Measurements from ENCODE around the gene TGFA.

Gene TGFA

DNA sequence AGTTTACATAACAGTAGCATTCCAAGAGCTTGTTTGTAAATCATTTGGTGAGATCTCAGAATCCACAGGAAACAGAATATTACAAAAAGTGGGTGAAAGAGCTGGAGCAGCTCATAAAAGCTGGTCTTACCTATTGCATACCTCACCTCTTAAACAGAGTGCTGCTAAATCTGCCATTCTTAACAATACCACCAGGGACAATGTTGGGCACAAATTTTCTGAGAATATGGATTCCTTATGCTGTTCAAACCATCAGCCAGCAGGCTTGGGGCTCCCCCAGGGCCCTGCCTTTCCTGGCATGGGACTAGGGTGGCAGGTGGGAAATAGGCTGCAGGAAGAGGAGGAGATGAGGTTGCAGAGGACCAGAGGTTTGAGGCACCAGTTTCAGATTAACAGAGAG, 55.6 kb downstream of the TGFA start:
- no peaks in the 10 kb centered on the region for H3F3A ChIP-seq (ENCODE audit: insufficient read depth, low read length)
- no peaks in the 10 kb centered on the region for H3K79me2 ChIP-seq (ENCODE audit: insufficient read depth, low read length)
- TF ChIP-seq, protein P1, sequence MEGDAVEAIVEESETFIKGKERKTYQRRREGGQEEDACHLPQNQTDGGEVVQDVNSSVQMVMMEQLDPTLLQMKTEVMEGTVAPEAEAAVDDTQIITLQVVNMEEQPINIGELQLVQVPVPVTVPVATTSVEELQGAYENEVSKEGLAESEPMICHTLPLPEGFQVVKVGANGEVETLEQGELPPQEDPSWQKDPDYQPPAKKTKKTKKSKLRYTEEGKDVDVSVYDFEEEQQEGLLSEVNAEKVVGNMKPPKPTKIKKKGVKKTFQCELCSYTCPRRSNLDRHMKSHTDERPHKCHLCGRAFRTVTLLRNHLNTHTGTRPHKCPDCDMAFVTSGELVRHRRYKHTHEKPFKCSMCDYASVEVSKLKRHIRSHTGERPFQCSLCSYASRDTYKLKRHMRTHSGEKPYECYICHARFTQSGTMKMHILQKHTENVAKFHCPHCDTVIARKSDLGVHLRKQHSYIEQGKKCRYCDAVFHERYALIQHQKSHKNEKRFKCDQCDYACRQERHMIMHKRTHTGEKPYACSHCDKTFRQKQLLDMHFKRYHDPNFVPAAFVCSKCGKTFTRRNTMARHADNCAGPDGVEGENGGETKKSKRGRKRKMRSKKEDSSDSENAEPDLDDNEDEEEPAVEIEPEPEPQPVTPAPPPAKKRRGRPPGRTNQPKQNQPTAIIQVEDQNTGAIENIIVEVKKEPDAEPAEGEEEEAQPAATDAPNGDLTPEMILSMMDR (IDR thresholded peaks at IDR 0.05; ENCODE audit: low read length) = no peak
- TF ChIP-seq EZH2 (IDR thresholded peaks at IDR 0.05; ENCODE audit: borderline replicate concordance, low read length) = no peak
- no peaks in the 10 kb centered on the region for H3K27me3 ChIP-seq (ENCODE audit: insufficient read depth, low read length)
- H3K4me3 ChIP-seq (ENCODE audit: low read depth, low read length, poor library complexity, severe bottlenecking) = no peak overlapping the region
- H3K36me3 ChIP-seq (ENCODE audit: insufficient read depth, low read length) = no peaks in the 10 kb centered on the region
- no peak overlapping the region for H2AFZ ChIP-seq (ENCODE audit: low read length)
- H3K9ac ChIP-seq (ENCODE audit: low read length) = no peak overlapping the region
- H3K9me3 ChIP-seq (ENCODE audit: low read length) = no peaks in the 10 kb centered on the region
- no peaks in the 10 kb centered on the region for H3K9me2 ChIP-seq (ENCODE audit: low read depth, low read length)
- no peaks in the 10 kb centered on the region for H4K20me1 ChIP-seq (ENCODE audit: insufficient read depth, low read length)
- H3K4me1 ChIP-seq (ENCODE audit: insufficient read depth, low read length, severe bottlenecking) = no peaks in the 10 kb centered on the region
- H3K4me2 ChIP-seq (ENCODE audit: low read length) = no peak overlapping the region
- no peak overlapping the region for H3K27ac ChIP-seq (ENCODE audit: low read depth, low read length, poor library complexity, severe bottlenecking)

DNA sequence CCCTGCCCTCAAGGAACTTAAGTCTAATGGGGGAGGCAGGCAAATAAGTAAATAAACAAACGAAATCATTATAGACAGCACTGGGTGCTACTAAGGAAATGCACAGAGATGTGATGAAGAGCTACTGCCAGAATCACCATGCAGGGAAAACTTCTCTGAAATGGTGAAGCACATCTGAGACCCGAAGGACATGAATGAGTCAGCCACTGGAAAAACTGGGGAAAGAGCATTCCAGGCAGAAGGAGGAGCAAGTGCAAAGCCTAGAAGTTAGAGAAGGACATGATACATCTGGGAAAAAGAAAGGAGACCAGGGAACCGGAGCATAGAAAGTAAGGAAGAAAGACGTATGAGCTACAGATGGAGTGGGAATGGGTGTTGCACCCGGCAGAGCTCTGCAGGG, 56.8 kb downstream of the TGFA start:
- Histone ChIP-seq H3K4me1 (ENCODE audit: insufficient read depth, low read length, severe bottlenecking) (no peaks in the 10 kb centered on the region), H3K27me3 (ENCODE audit: insufficient read depth, low read length) (no peaks in the 10 kb centered on the region), H3K9me3 (ENCODE audit: low read length) (no peaks in the 10 kb centered on the region), H2AFZ (ENCODE audit: low read length) (no peak overlapping the region), H3K4me2 (ENCODE audit: low read length) (no peak overlapping the region), H3K9ac (ENCODE audit: low read length) (no peak overlapping the region), H3K9me2 (ENCODE audit: low read depth, low read length) (no peaks in the 10 kb centered on the region), H3K27ac (ENCODE audit: low read depth, low read length, poor library complexity, severe bottlenecking) (no peak overlapping the region), H3F3A (ENCODE audit: insufficient read depth, low read length) (no peaks in the 10 kb centered on the region), H3K36me3 (ENCODE audit: insufficient read depth, low read length) (no peaks in the 10 kb centered on the region), H3K4me3 (ENCODE audit: low read depth, low read length, poor library complexity, severe bottlenecking) (no peak overlapping the region), H3K79me2 (ENCODE audit: insufficient read depth, low read length) (no peaks in the 10 kb centered on the region), H4K20me1 (ENCODE audit: insufficient read depth, low read length) (no peaks in the 10 kb centered on the region)
- no peak for TF ChIP-seq EZH2 (IDR thresholded peaks at IDR 0.05; ENCODE audit: borderline replicate concordance, low read length)
- TF ChIP-seq, protein P1 (IDR thresholded peaks at IDR 0.05; ENCODE audit: low read length) = no peak

DNA sequence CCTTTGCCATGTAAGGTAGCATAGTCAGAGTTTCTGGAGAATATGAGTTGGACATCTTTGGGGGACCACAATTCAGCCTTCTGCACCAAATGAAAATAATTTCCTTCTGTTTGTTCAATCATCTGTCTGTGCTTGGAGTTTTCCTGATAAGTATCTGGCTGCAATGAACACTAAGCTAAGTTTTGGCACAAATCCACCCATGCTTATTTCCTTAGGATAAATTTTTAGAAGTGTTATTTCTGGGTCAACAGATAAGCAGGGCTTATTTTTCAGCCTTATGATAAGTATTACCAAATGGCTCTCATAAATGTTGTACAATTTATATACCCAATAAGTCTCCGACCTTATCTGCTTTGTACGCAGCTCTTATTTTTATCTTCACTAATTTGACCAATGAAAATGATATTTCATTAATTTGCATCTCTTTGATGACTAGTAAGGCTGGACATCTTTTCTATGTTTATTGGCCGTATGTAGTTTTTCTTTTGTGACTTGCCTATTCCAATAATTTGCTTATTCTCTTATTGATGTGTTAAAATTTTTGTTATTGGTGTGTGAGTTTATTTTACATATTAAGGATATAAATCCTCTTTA, 59.2 kb downstream of the TGFA start:
- no peak overlapping the region for H3K4me2 ChIP-seq (ENCODE audit: low read length)
- H3F3A ChIP-seq (ENCODE audit: insufficient read depth, low read length) = no peaks in the 10 kb centered on the region
- no peak overlapping the region for H3K4me3 ChIP-seq (ENCODE audit: low read depth, low read length, poor library complexity, severe bottlenecking)
- no peaks in the 10 kb centered on the region for H3K9me3 ChIP-seq (ENCODE audit: low read length)
- no peaks in the 10 kb centered on the region for H3K27me3 ChIP-seq (ENCODE audit: insufficient read depth, low read length)
- H3K9me2 ChIP-seq (ENCODE audit: low read depth, low read length) = no peaks in the 10 kb centered on the region
- no peak overlapping the region for H2AFZ ChIP-seq (ENCODE audit: low read length)
- no peaks in the 10 kb centered on the region for H4K20me1 ChIP-seq (ENCODE audit: insufficient read depth, low read length)
- no peak overlapping the region for H3K9ac ChIP-seq (ENCODE audit: low read length)
- no peak for TF ChIP-seq EZH2 (IDR thresholded peaks at IDR 0.05; ENCODE audit: borderline replicate concordance, low read length)
- TF ChIP-seq, protein P1 (IDR thresholded peaks at IDR 0.05; ENCODE audit: low read length) = no peak
- H3K27ac ChIP-seq (ENCODE audit: low read depth, low read length, poor library complexity, severe bottlenecking) = no peak overlapping the region
- no peaks in the 10 kb centered on the region for H3K4me1 ChIP-seq (ENCODE audit: insufficient read depth, low read length, severe bottlenecking)
- H3K79me2 ChIP-seq (ENCODE audit: insufficient read depth, low read length) = no peaks in the 10 kb centered on the region
- H3K36me3 ChIP-seq (ENCODE audit: insufficient read depth, low read length) = no peaks in the 10 kb centered on the region

Measured in OCI-LY1 (cell line).